Measurements from ENCODE around the gene PLEKHH3.
"Not testable (repeated sequence)": the region's sequence is repeated elsewhere in the genome, so short reads cannot be mapped to it uniquely, and the experiment has no call there.

The PLEKHH3 gene

GRCh38 chr17:42667088-42667951 lies 9.5 kb downstream of the PLEKHH3 start:
- H3K27me3 ChIP-seq (ENCODE audit: insufficient read depth, low read length, poor library complexity, severe bottlenecking) = no peaks in the 10 kb centered on the region
- no peak overlapping the region for H3K4me3 ChIP-seq (ENCODE audit: low read length, poor library complexity, severe bottlenecking)
- H3K36me3 ChIP-seq (ENCODE audit: insufficient read depth, low read length) = no peaks in the 10 kb centered on the region
- no peaks in the 10 kb centered on the region for H3K9me3 ChIP-seq (ENCODE audit: insufficient read depth, low read depth, low read length)
- no peaks in the 10 kb centered on the region for H3F3A ChIP-seq (ENCODE audit: low read depth)
- H3K79me2 ChIP-seq (ENCODE audit: insufficient read depth, low read length) = no peaks in the 10 kb centered on the region
- no peaks in the 10 kb centered on the region for H3K4me1 ChIP-seq (ENCODE audit: insufficient read depth, low read length, poor library complexity, severe bottlenecking)
- no peak overlapping the region for H3K4me2 ChIP-seq (ENCODE audit: low read depth, low read length, poor library complexity, severe bottlenecking)
- no peak overlapping the region for H3K9ac ChIP-seq (ENCODE audit: low read depth, low read length, poor library complexity, severe bottlenecking)
- no peak overlapping the region for H2AFZ ChIP-seq (ENCODE audit: low read length)
- TF ChIP-seq CTCF (conservative IDR thresholded peaks at IDR 0.05; ENCODE audit: low read length) (no peak), EZH2phosphoT487 (IDR thresholded peaks at IDR 0.05; ENCODE audit: borderline replicate concordance) (no peak)
- H4K20me1 ChIP-seq (ENCODE audit: insufficient read depth, low read length, poor library complexity, severe bottlenecking) = no peaks in the 10 kb centered on the region
- no peaks in the 10 kb centered on the region for H3K9me2 ChIP-seq (replicated peaks; ENCODE audit: low read depth, low read length)

GRCh38 chr17:42666126-42666525 lies 10.7 kb downstream of the PLEKHH3 start:
- H3K4me1 ChIP-seq (ENCODE audit: insufficient read depth, low read length, poor library complexity, severe bottlenecking); H3K4me3 ChIP-seq (ENCODE audit: low read length, poor library complexity, severe bottlenecking); H3K9ac ChIP-seq (ENCODE audit: low read depth, low read length, poor library complexity, severe bottlenecking); H2AFZ ChIP-seq (ENCODE audit: low read length); H3K9me2 ChIP-seq (replicated peaks; ENCODE audit: low read depth, low read length); H3K36me3 ChIP-seq (ENCODE audit: insufficient read depth, low read length); H3K9me3 ChIP-seq (ENCODE audit: insufficient read depth, low read depth, low read length); H3K27me3 ChIP-seq (ENCODE audit: insufficient read depth, low read length, poor library complexity, severe bottlenecking); H3K4me2 ChIP-seq (ENCODE audit: low read depth, low read length, poor library complexity, severe bottlenecking); H3K79me2 ChIP-seq (ENCODE audit: insufficient read depth, low read length); H3F3A ChIP-seq (ENCODE audit: low read depth); H4K20me1 ChIP-seq (ENCODE audit: insufficient read depth, low read length, poor library complexity, severe bottlenecking): not testable (repeated sequence)

GRCh38 chr17:42665581-42666001 lies 11.2 kb downstream of the PLEKHH3 start:
- TF ChIP-seq CTCF (conservative IDR thresholded peaks at IDR 0.05; ENCODE audit: low read length) (no peak), EZH2phosphoT487 (IDR thresholded peaks at IDR 0.05; ENCODE audit: borderline replicate concordance) (no peak)
- Histone ChIP-seq H3K9ac (ENCODE audit: low read depth, low read length, poor library complexity, severe bottlenecking) (no peak overlapping the region), H3K4me3 (ENCODE audit: low read length, poor library complexity, severe bottlenecking) (no peak overlapping the region), H3K9me2 (replicated peaks; ENCODE audit: low read depth, low read length) (no peaks in the 10 kb centered on the region), H2AFZ (ENCODE audit: low read length) (no peak overlapping the region), H3K79me2 (ENCODE audit: insufficient read depth, low read length) (no peaks in the 10 kb centered on the region), H3F3A (ENCODE audit: low read depth) (no peaks in the 10 kb centered on the region), H4K20me1 (ENCODE audit: insufficient read depth, low read length, poor library complexity, severe bottlenecking) (no peaks in the 10 kb centered on the region), H3K27me3 (ENCODE audit: insufficient read depth, low read length, poor library complexity, severe bottlenecking) (no peaks in the 10 kb centered on the region), H3K36me3 (ENCODE audit: insufficient read depth, low read length) (no peaks in the 10 kb centered on the region), H3K4me2 (ENCODE audit: low read depth, low read length, poor library complexity, severe bottlenecking) (no peak overlapping the region), H3K4me1 (ENCODE audit: insufficient read depth, low read length, poor library complexity, severe bottlenecking) (peaks cover 1% of the 10 kb centered on the region), H3K9me3 (ENCODE audit: insufficient read depth, low read depth, low read length) (no peaks in the 10 kb centered on the region)

All from Loucy (cell line).